ENCODE measurements around the gene OSBPL10. TPM values are rescaled to one million over a fixed set of nuclear protein-coding genes. Genes with fewer than 3 reads are reported as not detected.

The OSBPL10 gene
- total and polyA plus RNA-seq, 2 of the 4 experiments (the other 2 are of a cell fraction) = 9.5 to 10.1 TPM

DNA sequence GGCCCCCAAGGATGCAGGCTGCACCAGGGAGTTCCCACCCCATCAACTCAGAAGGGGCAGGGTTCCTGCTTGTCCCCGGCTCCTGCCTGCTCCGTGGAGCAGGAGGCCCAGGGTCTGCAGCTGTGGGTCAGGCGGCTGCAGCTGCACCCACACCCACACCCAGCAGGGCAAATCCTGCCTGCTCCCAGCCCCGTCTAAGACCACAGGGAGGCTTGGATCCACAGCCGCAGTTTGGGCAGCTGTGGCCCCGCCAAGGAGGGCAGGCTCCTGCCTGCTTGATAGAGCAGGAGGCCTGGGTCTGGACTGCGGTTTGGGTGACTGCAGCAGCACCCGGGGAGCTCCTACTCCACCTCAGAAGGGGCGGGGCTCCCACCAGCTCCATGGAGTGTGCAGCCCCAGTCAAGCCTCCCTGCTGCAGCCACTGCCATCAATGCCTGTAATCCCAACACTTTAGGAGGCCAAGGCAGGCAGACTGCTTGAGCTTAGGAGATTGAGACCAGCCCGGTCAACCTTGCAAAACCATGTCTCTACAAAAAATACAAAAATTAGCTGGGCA is 163.6 kb downstream of the OSBPL10 start:
- dilution Hi-C loops (cut with HindIII; ENCODE audit: low sequenced_read_pairs, unreplicated experiment) = no loop called here
- H4K8ac ChIP-seq (ENCODE audit: low read depth in 2 of 2, low read length in 2 of 2) = no peak overlapping the region
- no peak overlapping the region for H3K18ac ChIP-seq (ENCODE audit: low read depth, low read length)
- no peaks in the 10 kb centered on the region for H3K9me1 ChIP-seq (ENCODE audit: insufficient read depth, low read length)
- H4K91ac ChIP-seq (ENCODE audit: insufficient read depth, low read depth, low read length) = no peak overlapping the region
- POLR2A ChIA-PET (ENCODE audit: unreplicated experiment) = no interaction called here
- intact Hi-C loops (cut with micrococcal nuclease) = no loop called here
- H2BK20ac ChIP-seq (ENCODE audit: low read depth, low read length) = no peak overlapping the region
- no peaks in the 10 kb centered on the region for H3K9me3 ChIP-seq (ENCODE audit: control insufficient read depth, insufficient read depth, low read length)
- BruUV-seq (replicated peaks) = no TSS peak
- no peak overlapping the region for H2BK15ac ChIP-seq (ENCODE audit: low read depth, low read length)
- no peak overlapping the region for H2BK120ac ChIP-seq (ENCODE audit: low read depth, low read length)
- no peak overlapping the region for H3K27ac ChIP-seq (ENCODE audit: insufficient read depth, low read length)
- no peaks in the 10 kb centered on the region for H4K20me1 ChIP-seq (ENCODE audit: insufficient read depth, low read length)
- in situ Hi-C loops (cut with MboI; ENCODE audit: low sequenced_read_pairs) = no loop called here
- no peak overlapping the region for H4K5ac ChIP-seq (ENCODE audit: low read depth, low read length)
- H3K4me3 ChIP-seq (ENCODE audit: insufficient read depth, low read depth, low read length) = no peak overlapping the region
- ATAC-seq (ENCODE audit: low read depth) (no peak), DNase-seq (no peak)
- H3K79me1 ChIP-seq (ENCODE audit: low read depth in 1 of 2, low read length in 2 of 2) = no peaks in the 10 kb centered on the region
- H2AFZ ChIP-seq (replicated peaks; ENCODE audit: low read length, poor library complexity) = no peak overlapping the region
- no peak overlapping the region for H2AK5ac ChIP-seq (ENCODE audit: low read depth, low read length)
- no peak overlapping the region for H3K56ac ChIP-seq (ENCODE audit: extremely low read depth, insufficient read depth, low read length)
- H3K9ac ChIP-seq (ENCODE audit: low read depth, low read length) = no peak overlapping the region
- no peak overlapping the region for H2AK9ac ChIP-seq (replicated peaks; ENCODE audit: low read depth, low read length, poor library complexity)
- TF ChIP-seq CEBPB (IDR thresholded peaks at IDR 0.05; ENCODE audit: low read depth, low read length) (no peak), FOS (IDR thresholded peaks at IDR 0.05; ENCODE audit: low read depth, low read length) (no peak), RAD21 (IDR thresholded peaks at IDR 0.05; ENCODE audit: low read length) (no peak), NFE2L2 (IDR thresholded peaks at IDR 0.05; ENCODE audit: low read depth, low read length) (no peak), RCOR1 (IDR thresholded peaks at IDR 0.05; ENCODE audit: insufficient replicate concordance, low read length) (no peak), MAFK (IDR thresholded peaks at IDR 0.05; ENCODE audit: low read depth, low read length) (no peak), CHD1 (IDR thresholded peaks at IDR 0.05; ENCODE audit: low read depth, low read length) (no peak), RFX5 (IDR thresholded peaks at IDR 0.05; ENCODE audit: low read depth, low read length) (no peak), MAZ (IDR thresholded peaks at IDR 0.05; ENCODE audit: borderline replicate concordance, low read depth, low read length) (no peak), SMC3 (IDR thresholded peaks at IDR 0.05; ENCODE audit: low read depth, low read length) (no peak), MXI1 (IDR thresholded peaks at IDR 0.05; ENCODE audit: borderline replicate concordance, low read depth, low read length) (no peak), POLR2A (IDR thresholded peaks at IDR 0.05; ENCODE audit: low read depth, low read length) (no peak), BHLHE40 (IDR thresholded peaks at IDR 0.05; ENCODE audit: low read depth, low read length) (no peak)
- TF ChIP-seq, protein P1, sequence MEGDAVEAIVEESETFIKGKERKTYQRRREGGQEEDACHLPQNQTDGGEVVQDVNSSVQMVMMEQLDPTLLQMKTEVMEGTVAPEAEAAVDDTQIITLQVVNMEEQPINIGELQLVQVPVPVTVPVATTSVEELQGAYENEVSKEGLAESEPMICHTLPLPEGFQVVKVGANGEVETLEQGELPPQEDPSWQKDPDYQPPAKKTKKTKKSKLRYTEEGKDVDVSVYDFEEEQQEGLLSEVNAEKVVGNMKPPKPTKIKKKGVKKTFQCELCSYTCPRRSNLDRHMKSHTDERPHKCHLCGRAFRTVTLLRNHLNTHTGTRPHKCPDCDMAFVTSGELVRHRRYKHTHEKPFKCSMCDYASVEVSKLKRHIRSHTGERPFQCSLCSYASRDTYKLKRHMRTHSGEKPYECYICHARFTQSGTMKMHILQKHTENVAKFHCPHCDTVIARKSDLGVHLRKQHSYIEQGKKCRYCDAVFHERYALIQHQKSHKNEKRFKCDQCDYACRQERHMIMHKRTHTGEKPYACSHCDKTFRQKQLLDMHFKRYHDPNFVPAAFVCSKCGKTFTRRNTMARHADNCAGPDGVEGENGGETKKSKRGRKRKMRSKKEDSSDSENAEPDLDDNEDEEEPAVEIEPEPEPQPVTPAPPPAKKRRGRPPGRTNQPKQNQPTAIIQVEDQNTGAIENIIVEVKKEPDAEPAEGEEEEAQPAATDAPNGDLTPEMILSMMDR (conservative IDR thresholded peaks at IDR 0.05; ENCODE audit: low read depth, low read length) = no peak
- TF ChIP-seq, protein P2, sequence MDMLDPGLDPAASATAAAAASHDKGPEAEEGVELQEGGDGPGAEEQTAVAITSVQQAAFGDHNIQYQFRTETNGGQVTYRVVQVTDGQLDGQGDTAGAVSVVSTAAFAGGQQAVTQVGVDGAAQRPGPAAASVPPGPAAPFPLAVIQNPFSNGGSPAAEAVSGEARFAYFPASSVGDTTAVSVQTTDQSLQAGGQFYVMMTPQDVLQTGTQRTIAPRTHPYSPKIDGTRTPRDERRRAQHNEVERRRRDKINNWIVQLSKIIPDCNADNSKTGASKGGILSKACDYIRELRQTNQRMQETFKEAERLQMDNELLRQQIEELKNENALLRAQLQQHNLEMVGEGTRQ (IDR thresholded peaks at IDR 0.05; ENCODE audit: low read depth, low read length) = no peak
- TF ChIP-seq, protein P3, sequence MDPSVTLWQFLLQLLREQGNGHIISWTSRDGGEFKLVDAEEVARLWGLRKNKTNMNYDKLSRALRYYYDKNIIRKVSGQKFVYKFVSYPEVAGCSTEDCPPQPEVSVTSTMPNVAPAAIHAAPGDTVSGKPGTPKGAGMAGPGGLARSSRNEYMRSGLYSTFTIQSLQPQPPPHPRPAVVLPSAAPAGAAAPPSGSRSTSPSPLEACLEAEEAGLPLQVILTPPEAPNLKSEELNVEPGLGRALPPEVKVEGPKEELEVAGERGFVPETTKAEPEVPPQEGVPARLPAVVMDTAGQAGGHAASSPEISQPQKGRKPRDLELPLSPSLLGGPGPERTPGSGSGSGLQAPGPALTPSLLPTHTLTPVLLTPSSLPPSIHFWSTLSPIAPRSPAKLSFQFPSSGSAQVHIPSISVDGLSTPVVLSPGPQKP (IDR thresholded peaks at IDR 0.05; ENCODE audit: borderline replicate concordance, low read depth, low read length) = no peak
- CTCF ChIA-PET = no interaction called here
- H2BK5ac ChIP-seq (ENCODE audit: low read depth, low read length, poor library complexity, severe bottlenecking) = no peak overlapping the region
- H3K14ac ChIP-seq (replicated peaks; ENCODE audit: low read depth, low read length) = no peak overlapping the region
- H3K4me2 ChIP-seq (ENCODE audit: low read depth, low read length) = no peak overlapping the region
- H3K4me1 ChIP-seq (ENCODE audit: control insufficient read depth, insufficient read depth, low read length) = no peaks in the 10 kb centered on the region
- no peak overlapping the region for H3K4ac ChIP-seq (ENCODE audit: low read depth, low read length)
- H3K27me3 ChIP-seq (ENCODE audit: control insufficient read depth, insufficient read depth, low read length) = no peaks in the 10 kb centered on the region
- H3K23ac ChIP-seq (ENCODE audit: low read depth, low read length) = no peak overlapping the region
- H3K36me3 ChIP-seq (ENCODE audit: control insufficient read depth, insufficient read depth, low read length) = no peaks in the 10 kb centered on the region
- WGBS, 2 experiments (ENCODE audit: extremely low coverage in 2 of 2, insufficient read length in 1 of 2) = 80% methylated on average over 1 of the region's 10 CpGs; no CpG with 5 or more reads in 1 of the 2 experiments
